Left lung (tissue), 10 donors: ENCODE data around the gene EHD3. TPM values are rescaled to one million over a fixed set of nuclear protein-coding genes. Genes with fewer than 3 reads are reported as not detected.

ENCODE experiments used
- ATAC-seq: fragments of 200-7000 bp; cut with Tn5 transposase; one replicate; pipeline ENCODE4 v1.9.1; 2020; ENCODE audit warnings: moderate library complexity
- DNase-seq, 4 donors: peaks; one replicate each; pipeline ENCODE4 v3.0.0-alpha.2; 2013 to 2020
- H3K27ac ChIP-seq, 2 donors: fragments of 200-600 bp; sonication (generic) in 1 of 2; one replicate each; pipeline versions ENCODE4 v1.5.0 to v1.8.0; 2020 to 2021
- H3K27me3 ChIP-seq, 2 donors: fragments of 200-600 bp; sonication (generic) in 1 of 2; one replicate each; pipeline versions ENCODE4 v1.5.0 to v1.8.0; 2020 to 2021
- H3K36me3 ChIP-seq, 2 donors: fragments of 200-600 bp; sonication (generic) in 1 of 2; one replicate each; pipeline versions ENCODE4 v1.5.0 to v1.8.0; 2020 to 2021
- H3K4me1 ChIP-seq, 2 donors: fragments of 200-600 bp; one replicate each; pipeline ENCODE4 v1.8.0; 2021
- H3K4me3 ChIP-seq, 2 donors: fragments of 200-600 bp; sonication (generic) in 1 of 2; one replicate each; pipeline versions ENCODE4 v1.5.0 to v1.8.0; 2020 to 2021; ENCODE audit warnings: mild to moderate bottlenecking in 1 of 2
- H3K9me3 ChIP-seq, 2 donors: fragments of 200-600 bp; sonication (generic) in 1 of 2; one replicate each; pipeline versions ENCODE4 v1.5.0 to v1.8.0; 2020 to 2021
- CTCF ChIP-seq, 2 donors: fragments of 200-600 bp; sonication (generic) in 1 of 2; IDR thresholded peaks; one replicate each; pipeline versions ENCODE4 v1.5.0 to v1.8.0; 2021; ENCODE audit warnings: antibody characterized with exemption in 2 of 2
- intact Hi-C, 2 donors: fragments of 100-400 bp; cut with DNase I; formaldehyde crosslinking; loops; one replicate each; pipeline versions ENCODE4 v1.11.2 to v1.14.2; 2022
- polyA plus RNA-seq, 6 donors: library from polyadenylated mRNA; unstranded; fragments of 120-200 nt; gene quantifications; one replicate each; pipeline ENCODE4 v1.2.1, GENCODE V29; 2013; ENCODE audit not compliant: insufficient read length in 6 of 6
- total RNA-seq, 2 donors: library from RNA; stranded (reverse); fragmentation: NEBNext Ultra II Directional; extraction: Animal tissue kit (Norgen Biotek cat#: 25700); gene quantifications; one replicate each; pipeline ENCODE4 v1.2.1, GENCODE V29; 2021
- donor health status: DM: no; HTN: yes; CAD: no.
- donor health status: DM: no; HTN: no; CAD: no.

Gene EHD3
- total and polyA plus RNA-seq, 8 donors, result 6.8 to 12.1 (median 8.9) TPM

- no peak overlapping the region for H3K4me3 ChIP-seq
- H3K27me3 ChIP-seq, result no peaks in the 10 kb centered on the region
- intact Hi-C loops, result no loop called here
- no peaks in the 10 kb centered on the region for H3K4me1 ChIP-seq
- H3K9me3 ChIP-seq, result no peaks in the 10 kb centered on the region
- TF ChIP-seq CTCF (IDR thresholded peaks at IDR 0.05), result no peak
- no peak for DNase-seq
- no peaks in the 10 kb centered on the region for H3K36me3 ChIP-seq
- H3K27ac ChIP-seq, result no peak overlapping the region
- ATAC-seq, result no peak
Measured at GRCh38 chr2:31287654-31288053, 53.7 kb downstream of the EHD3 start.

- Histone ChIP-seq H3K4me3 (no peak overlapping the region), H3K36me3 (no peaks in the 10 kb centered on the region), H3K27ac (no peak overlapping the region), H3K27me3 (no peaks in the 10 kb centered on the region), H3K9me3 (no peaks in the 10 kb centered on the region), H3K4me1 (peaks cover 0 to 8% of the 10 kb centered on the region in 2 donors)
- DNase-seq, result no peak
- ATAC-seq, result peak; percentile 83
- intact Hi-C loops, result no loop called here
- no peak for TF ChIP-seq CTCF (IDR thresholded peaks at IDR 0.05)
Measured at GRCh38 chr2:31294196-31294595, 60.2 kb downstream of the EHD3 start.

GRCh38 chr2:31296641-31297287 lies 62.8 kb downstream of the EHD3 start:
- H3K27ac ChIP-seq, result peak overlapping the region; percentile 35
- intact Hi-C loops, result no loop called here
- H3K27me3 ChIP-seq, result no peaks in the 10 kb centered on the region
- H3K36me3 ChIP-seq, result no peaks in the 10 kb centered on the region
- H3K4me3 ChIP-seq, result no peak overlapping the region
- peaks cover 0 to 8% of the 10 kb centered on the region in 2 donors for H3K4me1 ChIP-seq
- ATAC-seq, result no peak
- no peak for TF ChIP-seq CTCF (IDR thresholded peaks at IDR 0.05)
- DNase-seq, result no peak
- no peaks in the 10 kb centered on the region for H3K9me3 ChIP-seq

- H3K27ac ChIP-seq, result peak overlapping the region in 1 of 2 donors; percentile 30
- H3K4me3 ChIP-seq, result no peak overlapping the region
- H3K36me3 ChIP-seq, result no peaks in the 10 kb centered on the region
- ATAC-seq, result peak; percentile 15
- peaks cover 0 to 8% of the 10 kb centered on the region in 2 donors for H3K4me1 ChIP-seq
- H3K27me3 ChIP-seq, result no peaks in the 10 kb centered on the region
- DNase-seq, result no peak
- no peak for TF ChIP-seq CTCF (IDR thresholded peaks at IDR 0.05)
- H3K9me3 ChIP-seq, result no peaks in the 10 kb centered on the region
- intact Hi-C loops, result no loop called here
Measured at GRCh38 chr2:31297751-31298150, 63.8 kb downstream of the EHD3 start.

- Histone ChIP-seq H3K9me3 (no peaks in the 10 kb centered on the region), H3K4me1 (peaks cover 0 to 8% of the 10 kb centered on the region in 2 donors), H3K4me3 (no peak overlapping the region), H3K27me3 (no peaks in the 10 kb centered on the region), H3K36me3 (no peaks in the 10 kb centered on the region), H3K27ac (no peak overlapping the region)
- DNase-seq (no peak), ATAC-seq (no peak)
- intact Hi-C loops, result no loop called here
- no peak for TF ChIP-seq CTCF (IDR thresholded peaks at IDR 0.05)
Measured at GRCh38 chr2:31299547-31299946, 65.6 kb downstream of the EHD3 start.
